OCI-LY7 (cell line): ENCODE data around the gene TMEM185B. TPM values are rescaled to one million over a fixed set of nuclear protein-coding genes. Genes with fewer than 3 reads are reported as not detected.

Experiments
- BruUV-seq: library from RNA; stranded (reverse); fragments of 400-500 nt; replicated peaks from 2 replicates; lab custom pipeline; 2021; lab: Mats Ljungman, UMichigan
- CTCF ChIA-PET: fragments of 300-600 bp; sonication (Branson Sonifier 250); formaldehyde crosslinking; loops from one replicate; lab custom pipeline; 2022; ENCODE audit warnings: antibody characterized with exemption; ENCODE audit not compliant: unreplicated experiment; lab: Charles Lee
- POLR2A ChIA-PET: fragments of 300-600 bp; sonication (Branson Sonifier 250); formaldehyde crosslinking; loops from one replicate; lab custom pipeline; 2022; ENCODE audit warnings: antibody characterized with exemption; lab: Charles Lee
- DNase-seq: peaks from one replicate; pipeline ENCODE4 v3.0.0-alpha.2; 2015; ENCODE audit warnings: low spot score
- H2AFZ ChIP-seq: fragments of 200-600 bp; sonication (generic), shearing (Covaris generic); 2 replicates; pipeline ENCODE4 v1.6.1; 2014; ENCODE audit warnings: mild to moderate bottlenecking, antibody characterized with exemption, low read length, moderate library complexity
- H3K27ac ChIP-seq: fragments of 200-600 bp; sonication (generic); 2 replicates; pipeline ENCODE4 v1.5.1; 2014; ENCODE audit warnings: mixed run types, low read depth, mild to moderate bottlenecking, moderate library complexity, low read length, inconsistent platforms; ENCODE audit not compliant: poor library complexity, severe bottlenecking
- H3K36me3 ChIP-seq: fragments of 200-600 bp; sonication (generic); 2 replicates; pipeline ENCODE4 v1.6.1; 2014; ENCODE audit warnings: mild to moderate bottlenecking, antibody characterized with exemption, low read length, moderate library complexity, mixed read lengths; ENCODE audit not compliant: insufficient read depth
- H3K4me1 ChIP-seq: fragments of 200-600 bp; sonication (generic); 2 replicates; pipeline ENCODE4 v1.5.1; 2014; ENCODE audit warnings: mild to moderate bottlenecking, low read length; ENCODE audit not compliant: insufficient read depth, poor library complexity, severe bottlenecking
- H3K4me2 ChIP-seq: fragments of 200-600 bp; sonication (generic); 2 replicates; pipeline ENCODE4 v1.6.1; 2014; ENCODE audit warnings: mild to moderate bottlenecking, low read length
- H3K4me3 ChIP-seq: fragments of 200-600 bp; sonication (generic); 2 replicates; pipeline ENCODE4 v1.5.1; 2014; ENCODE audit warnings: mild to moderate bottlenecking, low read depth, low read length; ENCODE audit not compliant: poor library complexity, severe bottlenecking
- H3K79me2 ChIP-seq: fragments of 200-600 bp; sonication (generic); 2 replicates; pipeline ENCODE4 v1.6.1; 2016; ENCODE audit warnings: low read depth, mild to moderate bottlenecking, low read length, moderate library complexity, mixed read lengths; ENCODE audit not compliant: insufficient read depth
- H3K9me2 ChIP-seq: fragments of 200-600 bp; sonication (generic); 2 replicates; pipeline ENCODE4 v1.6.1; 2016; ENCODE audit warnings: mild to moderate bottlenecking, low read length, mixed read lengths; ENCODE audit not compliant: insufficient read depth
- H3K9me3 ChIP-seq: fragments of 200-600 bp; sonication (generic); 2 replicates; pipeline ENCODE4 v1.6.1; 2014; ENCODE audit warnings: mild to moderate bottlenecking, mixed run types, low read length, mixed read lengths
- H4K20me1 ChIP-seq: fragments of 200-600 bp; sonication (generic); 2 replicates; pipeline ENCODE4 v1.6.1; 2014; ENCODE audit warnings: mild to moderate bottlenecking, antibody characterized with exemption, low read length, moderate library complexity, mixed read lengths; ENCODE audit not compliant: insufficient read depth
- CTCF ChIP-seq: fragments of 200-600 bp; sonication (generic); conservative IDR thresholded peaks from 2 replicates; pipeline ENCODE4 v1.5.1; 2014; ENCODE audit warnings: mild to moderate bottlenecking, antibody characterized with exemption, low read length, moderate library complexity, mixed read lengths
- EZH2phosphoT487 ChIP-seq: fragments of 200-600 bp; sonication (generic); IDR thresholded peaks from 2 replicates; pipeline ENCODE4 v1.6.1; 2018; ENCODE audit warnings: low read depth, borderline replicate concordance, mild to moderate bottlenecking, mixed run types, antibody characterized with exemption, low read length, moderate library complexity, mixed read lengths
- intact Hi-C: fragments of 100-400 bp; cut with micrococcal nuclease; formaldehyde crosslinking; loops from one replicate; pipeline ENCODE4 v1.10.0; 2022; ENCODE audit not compliant: unreplicated experiment
- total RNA-seq, 2 experiments: library from RNA; depleted of rRNA in 1 of 2; stranded (reverse); fragments of >200 nt in 1 of 2; shearing (Covaris generic) in 1 of 2; gene quantifications; 2 replicates each; pipeline ENCODE4 v1.2.3, GENCODE V29; 2014 to 2022

TMEM185B gene
- total RNA-seq, 2 experiments from 2014 or later: 24.4 to 30.2 TPM

- TF ChIP-seq EZH2phosphoT487 (no peak), CTCF (no peak)
- H3K9me2 ChIP-seq: no peaks in the 10 kb centered on the region
- H2AFZ ChIP-seq: no peak overlapping the region
- no TSS peak for BruUV-seq
- DNase-seq: no peak
- no peaks in the 10 kb centered on the region for H3K79me2 ChIP-seq
- POLR2A ChIA-PET: interaction anchor here (0.6 to 1.7 kb wide), 3 partner anchors 9 to 17 kb away, joined by 3 to 5 read pairs (median 3); no protein-coding TSS in a partner anchor
- no peaks in the 10 kb centered on the region for H3K9me3 ChIP-seq
- intact Hi-C loops: no loop called here
- no peak overlapping the region for H3K27ac ChIP-seq
- no peak overlapping the region for H3K4me2 ChIP-seq
- H4K20me1 ChIP-seq: no peaks in the 10 kb centered on the region; the same call in none of the 2 replicates
- CTCF ChIA-PET: no interaction called here
- H3K36me3 ChIP-seq: no peaks in the 10 kb centered on the region
- H3K4me3 ChIP-seq: no peak overlapping the region
- peaks cover 12% of the 10 kb centered on the region for H3K4me1 ChIP-seq
These were observed 27.9 kb upstream of the TMEM185B start for GRCh38 chr2:120251078-120251477.

GRCh38 chr2:120250640-120251039 is 27.4 kb upstream of the TMEM185B start:
- Histone ChIP-seq H3K4me3 (no peak overlapping the region), H3K4me2 (no peak overlapping the region), H3K36me3 (no peaks in the 10 kb centered on the region), H3K79me2 (no peaks in the 10 kb centered on the region), H3K27ac (no peak overlapping the region), H4K20me1 (no peaks in the 10 kb centered on the region; the same call in none of the 2 replicates), H3K4me1 (peaks cover 12% of the 10 kb centered on the region), H2AFZ (no peak overlapping the region), H3K9me3 (no peaks in the 10 kb centered on the region), H3K9me2 (no peaks in the 10 kb centered on the region)
- DNase-seq: no peak
- intact Hi-C loops: no loop called here
- TF ChIP-seq CTCF (no peak), EZH2phosphoT487 (no peak)
- no TSS peak for BruUV-seq
- ChIA-PET CTCF (no interaction called here), POLR2A (interaction anchor here (1.7 kb wide), 1 partner anchor 17 kb away, joined by 5 read pairs; no protein-coding TSS in a partner anchor)

GRCh38 chr2:120247851-120248250 is 24.7 kb upstream of the TMEM185B start:
- intact Hi-C loops: no loop called here
- no peak for DNase-seq
- Histone ChIP-seq H3K9me3 (no peaks in the 10 kb centered on the region), H3K36me3 (no peaks in the 10 kb centered on the region), H3K9me2 (no peaks in the 10 kb centered on the region), H3K4me2 (no peak overlapping the region), H4K20me1 (no peaks in the 10 kb centered on the region), H3K79me2 (no peaks in the 10 kb centered on the region), H2AFZ (no peak overlapping the region), H3K4me3 (no peak overlapping the region), H3K27ac (no peak overlapping the region), H3K4me1 (peaks cover 5% of the 10 kb centered on the region)
- POLR2A ChIA-PET: interaction anchor here (1.5 kb wide), 1 partner anchor 16 kb away, joined by 8 read pairs; no protein-coding TSS in a partner anchor
- BruUV-seq: no TSS peak
- CTCF ChIA-PET: interaction anchor here (1.0 kb wide), 1 partner anchor 64 kb away, joined by 3 read pairs; no protein-coding TSS in a partner anchor
- TF ChIP-seq EZH2phosphoT487 (no peak), CTCF (no peak)
